Spleen (tissue), 11 donors: ENCODE measurements around the gene RFX8. TPM values are rescaled to one million over a fixed set of nuclear protein-coding genes. Genes with fewer than 3 reads are reported as not detected.

Source experiments
- DNase-seq: peaks from one replicate; pipeline ENCODE4 v3.0.0-alpha.2; 2020
- H3K27ac ChIP-seq, 8 donors: fragments of 200-600 bp; sonication (generic) in 7 of 8; 1 replicate in 4 of 8; 2 replicates in 4 of 8; pipeline versions ENCODE4 v1.5.0 to v1.8.0; 2016 to 2021; ENCODE audit warnings: inconsistent platforms in 4 of 8, mild to moderate bottlenecking in 4 of 8, moderate library complexity in 1 of 8
- H3K27me3 ChIP-seq, 7 donors: fragments of 200-600 bp; sonication (generic) in 6 of 7; replicated peaks in 1 of 7; 1 replicate in 4 of 7; 2 replicates in 3 of 7; pipeline versions ENCODE4 v1.5.0 to v1.8.0; 2016 to 2021; ENCODE audit warnings: inconsistent platforms in 3 of 7, mild to moderate bottlenecking in 1 of 7
- H3K36me3 ChIP-seq, 6 donors: fragments of 200-600 bp; sonication (generic) in 5 of 6; 1 replicate in 4 of 6; 2 replicates in 2 of 6; pipeline versions ENCODE4 v1.5.0 to v1.8.0; 2016 to 2021; ENCODE audit warnings: inconsistent platforms in 2 of 6
- H3K4me1 ChIP-seq, 6 donors: fragments of 200-600 bp; sonication (generic) in 5 of 6; 1 replicate in 3 of 6; 2 replicates in 3 of 6; pipeline versions ENCODE4 v1.5.0 to v1.8.0; 2016 to 2021; ENCODE audit warnings: inconsistent platforms in 3 of 6
- H3K4me3 ChIP-seq, 8 donors: fragments of 200-600 bp; sonication (generic) in 7 of 8; 1 replicate in 4 of 8; 2 replicates in 4 of 8; pipeline versions ENCODE4 v1.5.0 to v1.8.0; 2016 to 2021; ENCODE audit warnings: inconsistent platforms in 4 of 8, mild to moderate bottlenecking in 4 of 8, moderate library complexity in 2 of 8
- H3K9me3 ChIP-seq, 8 donors: fragments of 200-600 bp; sonication (generic) in 7 of 8; 1 replicate in 4 of 8; 2 replicates in 4 of 8; pipeline versions ENCODE4 v1.5.0 to v1.8.0; 2016 to 2021; ENCODE audit warnings: inconsistent platforms in 4 of 8
- CTCF ChIP-seq, 11 experiments: fragments of 200-600 bp in 7 of 11; fragments of 450-650 bp in 4 of 11; sonication (generic) in 4 of 11; IDR thresholded peaks in 8 of 11; conservative IDR thresholded peaks in 3 of 11; 1 replicate in 7 of 11; 2 replicates in 4 of 11; pipeline versions ENCODE4 v1.4.0 to v1.8.0; 2016 to 2021; ENCODE audit warnings: antibody characterized with exemption in 11 of 11, inconsistent platforms in 4 of 11, mild to moderate bottlenecking in 1 of 11
- POLR2A ChIP-seq, 3 donors: fragments of 450-650 bp; IDR thresholded peaks; one replicate each; pipeline ENCODE4 v1.5.1; 2017; ENCODE audit warnings: antibody characterized with exemption in 3 of 3, mild to moderate bottlenecking in 1 of 3
- POLR2AphosphoS5 ChIP-seq, 3 donors: sonication (generic); formaldehyde crosslinking; IDR thresholded peaks; one replicate each; pipeline ENCODE4 v1.5.1; 2017; ENCODE audit warnings: antibody characterized with exemption in 3 of 3
- WGBS, 5 donors: extraction: QIAGEN DNeasy Blood & Tissue Kit in 3 of 5; methylation state at CpG; one replicate each; pipeline versions ENCODE4 v1.1.5 to v1.1.7; 2013 to 2018; 5-methylcytosine and 5-hydroxymethylcytosine counted together
- intact Hi-C: fragments of 100-400 bp; cut with DNase I; formaldehyde crosslinking; loops from one replicate; pipeline ENCODE4 v1.15.0; 2023; ENCODE audit warnings: low total_unique reads
- polyA plus RNA-seq, 3 donors: library from polyadenylated mRNA; stranded (reverse); fragments of 200-250 nt; gene quantifications; one replicate each; pipeline ENCODE4 v1.2.1, GENCODE V29; 2013
- total RNA-seq, 7 donors: library from RNA; depleted of rRNA in 3 of 7; stranded (reverse); fragments of >200 nt in 3 of 7; fragmentation: NEBNext Ultra II Directional in 4 of 7; extraction: Animal tissue kit (Norgen Biotek cat#: 25700) in 4 of 7; gene quantifications; one replicate each; pipeline versions ENCODE4 v1.1.0 to v1.2.1, GENCODE V29; 2016 to 2021
- donor health status: healthy with polysubstance abuse.
- donor health status: DM: no; HTN: no; CAD: no; lungs with moderate emphysema.
- donor health status: DM: no; HTN: no; CAD: no.
- donor health status: Bipolar disorder and iron deficiency.
- donor health status: healthy.
- donor health status: DM: no; HTN: no; CAD: no.
- donor health status: DM: yes; HTN: yes; CAD: no.

RFX8 gene
- total and polyA plus RNA-seq, 10 donors, result 0.12 to 0.29 (median 0.13) TPM; not detected in 5

GRCh38 chr2:101400506-101401325, 74.2 kb downstream of the RFX8 start:
- H3K27me3 ChIP-seq, result peaks cover 0 to 34% (median 0%) of the 10 kb centered on the region in 7 donors
- H3K36me3 ChIP-seq, result no peaks in the 10 kb centered on the region
- intact Hi-C loops, result no loop called here
- no peak for DNase-seq
- H3K27ac ChIP-seq, result no peak overlapping the region
- no peak overlapping the region for H3K4me3 ChIP-seq
- 29 to 49% (median 38%) methylated on average over 17 to 18 of the region's 18 CpGs for WGBS, 5 donors
- peaks cover 5 to 51% (median 34%) of the 10 kb centered on the region in 6 donors for H3K4me1 ChIP-seq
- TF ChIP-seq POLR2AphosphoS5 (IDR thresholded peaks at IDR 0.05), result no peak
- TF ChIP-seq POLR2A (IDR thresholded peaks at IDR 0.05), result no peak
- no peaks in the 10 kb centered on the region for H3K9me3 ChIP-seq

- WGBS, 5 donors, result 52 to 63% (median 56%) methylated on average over 8 of the region's 8 CpGs
- intact Hi-C loops, result no loop called here
- Histone ChIP-seq H3K27me3 (peaks cover 0 to 34% (median 0%) of the 10 kb centered on the region in 7 donors), H3K36me3 (no peaks in the 10 kb centered on the region), H3K27ac (no peak overlapping the region), H3K9me3 (no peaks in the 10 kb centered on the region), H3K4me3 (no peak overlapping the region), H3K4me1 (peaks cover 4 to 45% (median 28%) of the 10 kb centered on the region in 6 donors)
- DNase-seq, result no peak
- no peak for TF ChIP-seq CTCF (IDR thresholded peaks at IDR 0.05 in 8 of 11, conservative IDR thresholded peaks at IDR 0.05 in 3 of 11)
- no peak for TF ChIP-seq POLR2AphosphoS5 (IDR thresholded peaks at IDR 0.05)
- no peak for TF ChIP-seq POLR2A (IDR thresholded peaks at IDR 0.05)
Observed at GRCh38 chr2:101400048-101400447, 74.9 kb downstream of the RFX8 start.

DNA sequence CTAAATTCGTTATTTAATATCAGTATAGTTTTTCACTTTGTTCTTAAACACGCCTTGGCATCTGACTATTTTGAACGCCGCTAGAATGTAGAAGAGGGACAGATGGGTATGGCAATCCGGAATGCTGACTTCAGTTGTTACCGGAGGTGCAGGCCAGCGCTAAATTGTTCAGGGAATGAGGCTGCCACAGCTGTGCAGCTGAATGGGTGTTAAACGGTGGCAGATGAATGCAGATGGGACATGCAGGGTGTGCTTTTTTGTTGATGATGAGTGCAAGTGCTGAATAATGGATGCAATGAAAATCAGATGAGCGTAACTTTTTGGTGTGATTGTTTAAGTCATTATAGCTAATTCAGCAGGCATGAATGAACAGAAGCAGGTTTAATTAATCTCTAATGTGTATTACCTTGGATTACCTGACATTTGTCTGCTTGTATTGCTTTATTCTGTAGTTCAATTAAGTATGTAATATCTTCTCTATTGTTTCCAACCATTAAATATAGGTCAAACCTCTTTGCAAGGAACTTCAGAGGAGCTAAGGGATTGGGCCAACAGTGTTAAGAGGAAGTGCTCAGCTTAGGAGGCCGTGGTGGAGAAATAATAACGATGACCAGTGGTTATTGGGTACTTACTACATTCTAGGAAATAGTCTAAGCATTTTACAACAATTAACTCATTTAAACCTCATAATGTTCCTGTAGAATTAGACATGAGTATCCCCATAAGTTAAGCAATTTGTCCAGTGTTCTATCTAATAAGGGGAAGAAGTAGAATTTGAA, 75.7 kb downstream of the RFX8 start:
- TF ChIP-seq POLR2A (IDR thresholded peaks at IDR 0.05), result no peak
- peaks cover 4 to 36% (median 23%) of the 10 kb centered on the region in 6 donors for H3K4me1 ChIP-seq
- no peak overlapping the region for H3K4me3 ChIP-seq
- intact Hi-C loops, result no loop called here
- DNase-seq, result no peak
- 81 to 85% (median 82%) methylated on average over 11 of the region's 11 CpGs for WGBS, 5 donors
- H3K36me3 ChIP-seq, result no peaks in the 10 kb centered on the region
- H3K27ac ChIP-seq, result no peak overlapping the region
- H3K27me3 ChIP-seq, result peaks cover 0 to 34% (median 0%) of the 10 kb centered on the region in 7 donors
- H3K9me3 ChIP-seq, result no peaks in the 10 kb centered on the region

DNA sequence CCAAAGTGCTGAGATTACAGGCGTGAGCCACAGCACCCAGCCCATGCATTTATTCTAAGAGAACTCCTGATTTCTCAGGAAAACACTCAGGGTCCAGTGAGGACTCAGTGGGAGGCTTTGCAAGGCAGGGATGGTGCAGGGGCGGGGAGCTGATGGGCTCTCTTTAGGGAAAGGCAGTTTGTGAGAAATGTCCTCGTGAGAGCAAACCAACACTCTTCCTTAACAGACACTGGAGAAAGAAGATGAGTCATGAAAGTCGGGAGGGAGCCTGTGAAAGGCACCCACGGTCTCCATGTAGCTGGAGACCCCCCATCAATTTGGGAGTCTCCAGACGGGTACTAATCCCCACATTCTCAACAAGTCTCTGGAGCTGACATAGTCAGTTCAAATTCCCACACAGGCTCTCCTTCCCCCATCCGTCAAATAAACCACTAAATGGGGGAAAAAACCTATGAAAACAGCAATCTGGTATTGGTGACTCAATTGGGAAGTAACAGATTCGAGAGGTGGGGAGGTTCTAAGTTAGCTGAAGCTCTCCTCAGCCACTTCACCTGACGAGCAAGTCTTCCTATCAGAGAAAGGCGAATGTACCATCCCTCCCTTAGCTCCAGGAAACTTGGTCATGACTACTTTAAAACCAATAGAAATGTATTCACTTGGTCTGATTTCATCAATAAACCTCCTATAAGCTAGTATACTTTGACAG, 76.6 kb downstream of the RFX8 start:
- no peak for TF ChIP-seq POLR2A (IDR thresholded peaks at IDR 0.05)
- no peak for TF ChIP-seq POLR2AphosphoS5 (IDR thresholded peaks at IDR 0.05)
- TF ChIP-seq CTCF (IDR thresholded peaks at IDR 0.05 in 8 of 11, conservative IDR thresholded peaks at IDR 0.05 in 3 of 11), result no peak
- H3K36me3 ChIP-seq, result no peaks in the 10 kb centered on the region
- H3K4me1 ChIP-seq, result peaks cover 4 to 33% (median 23%) of the 10 kb centered on the region in 6 donors
- H3K4me3 ChIP-seq, result no peak overlapping the region
- intact Hi-C loops, result no loop called here
- no peak overlapping the region for H3K27ac ChIP-seq
- no peaks in the 10 kb centered on the region for H3K9me3 ChIP-seq
- WGBS, 5 donors, result 62 to 87% (median 70%) methylated on average over 10 of the region's 10 CpGs
- H3K27me3 ChIP-seq, result peaks cover 0 to 34% (median 0%) of the 10 kb centered on the region in 7 donors
- no peak for DNase-seq
